ENCODE measurements around the gene LLGL2. TPM values are rescaled to one million over a fixed set of nuclear protein-coding genes. Genes with fewer than 3 reads are reported as not detected.

Gene LLGL2
- total RNA-seq, 1 donor from 2014 or later = 14.8 TPM

DNA sequence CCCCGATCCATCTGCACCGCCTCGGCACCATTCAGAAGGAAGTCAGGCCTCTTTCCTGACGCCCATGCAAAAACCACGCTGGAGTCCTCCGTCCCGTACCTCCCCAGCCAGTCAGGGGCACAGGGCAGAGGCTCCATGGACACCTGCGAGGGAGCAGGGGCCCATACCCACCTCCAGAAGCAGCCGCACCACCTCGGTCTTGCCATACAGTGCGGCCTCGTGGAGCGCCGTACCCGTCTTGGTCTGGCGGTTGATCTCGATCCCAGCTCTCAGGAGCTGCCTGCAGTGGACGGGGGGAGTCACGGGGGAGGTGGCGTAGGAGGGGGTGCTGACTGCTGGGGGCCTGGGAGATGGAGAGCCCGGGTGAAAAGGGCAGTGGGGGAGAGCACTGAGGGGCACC, 19.4 kb upstream of the LLGL2 start:
- no peak for TF ChIP-seq EZH2 (IDR thresholded peaks at IDR 0.05; ENCODE audit: insufficient read depth, low read length)
- TF ChIP-seq, protein P1, sequence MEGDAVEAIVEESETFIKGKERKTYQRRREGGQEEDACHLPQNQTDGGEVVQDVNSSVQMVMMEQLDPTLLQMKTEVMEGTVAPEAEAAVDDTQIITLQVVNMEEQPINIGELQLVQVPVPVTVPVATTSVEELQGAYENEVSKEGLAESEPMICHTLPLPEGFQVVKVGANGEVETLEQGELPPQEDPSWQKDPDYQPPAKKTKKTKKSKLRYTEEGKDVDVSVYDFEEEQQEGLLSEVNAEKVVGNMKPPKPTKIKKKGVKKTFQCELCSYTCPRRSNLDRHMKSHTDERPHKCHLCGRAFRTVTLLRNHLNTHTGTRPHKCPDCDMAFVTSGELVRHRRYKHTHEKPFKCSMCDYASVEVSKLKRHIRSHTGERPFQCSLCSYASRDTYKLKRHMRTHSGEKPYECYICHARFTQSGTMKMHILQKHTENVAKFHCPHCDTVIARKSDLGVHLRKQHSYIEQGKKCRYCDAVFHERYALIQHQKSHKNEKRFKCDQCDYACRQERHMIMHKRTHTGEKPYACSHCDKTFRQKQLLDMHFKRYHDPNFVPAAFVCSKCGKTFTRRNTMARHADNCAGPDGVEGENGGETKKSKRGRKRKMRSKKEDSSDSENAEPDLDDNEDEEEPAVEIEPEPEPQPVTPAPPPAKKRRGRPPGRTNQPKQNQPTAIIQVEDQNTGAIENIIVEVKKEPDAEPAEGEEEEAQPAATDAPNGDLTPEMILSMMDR (IDR thresholded peaks at IDR 0.05; ENCODE audit: insufficient read depth, low read depth, low read length) = no peak
- Histone ChIP-seq H3K4me1 (ENCODE audit: insufficient read depth, low read length) (peaks cover 5% of the 10 kb centered on the region), H2AFZ (ENCODE audit: low read depth, low read length) (no peak overlapping the region), H4K20me1 (ENCODE audit: insufficient read depth, low read length) (peaks cover 34% of the 10 kb centered on the region), H3K9ac (ENCODE audit: low read length) (no peak overlapping the region), H3K27me3 (ENCODE audit: insufficient read depth, low read length) (no peaks in the 10 kb centered on the region), H3K9me3 (ENCODE audit: insufficient read depth, low read depth, low read length) (no peaks in the 10 kb centered on the region), H3K4me2 (ENCODE audit: low read length) (no peak overlapping the region), H3K79me2 (ENCODE audit: insufficient read depth, low read length) (peaks cover 20% of the 10 kb centered on the region), H3K4me3 (ENCODE audit: insufficient read depth, low read depth, low read length) (no peak overlapping the region), H3K27ac (ENCODE audit: low read depth, low read length) (no peak overlapping the region), H3K36me3 (ENCODE audit: insufficient read depth, low read length) (no peaks in the 10 kb centered on the region)
- H3K36me3 Mint-ChIP-seq (ENCODE audit: low read depth, unreplicated experiment) = peaks cover 9% of the 10 kb centered on the region
- FAIRE-seq (no peak), DNase-seq (ENCODE audit: low read depth) (no peak)
- H3K4me3 Mint-ChIP-seq (ENCODE audit: unreplicated experiment) = no peak overlapping the region
- H3K9me3 Mint-ChIP-seq (ENCODE audit: unreplicated experiment) = no peaks in the 10 kb centered on the region
- no peaks in the 10 kb centered on the region for H3K27me3 Mint-ChIP-seq (ENCODE audit: low read depth, unreplicated experiment)
- peaks cover 2% of the 10 kb centered on the region for H3K4me1 Mint-ChIP-seq (ENCODE audit: low read depth, unreplicated experiment)
- no peak overlapping the region for H3K27ac Mint-ChIP-seq (ENCODE audit: unreplicated experiment)

DNA sequence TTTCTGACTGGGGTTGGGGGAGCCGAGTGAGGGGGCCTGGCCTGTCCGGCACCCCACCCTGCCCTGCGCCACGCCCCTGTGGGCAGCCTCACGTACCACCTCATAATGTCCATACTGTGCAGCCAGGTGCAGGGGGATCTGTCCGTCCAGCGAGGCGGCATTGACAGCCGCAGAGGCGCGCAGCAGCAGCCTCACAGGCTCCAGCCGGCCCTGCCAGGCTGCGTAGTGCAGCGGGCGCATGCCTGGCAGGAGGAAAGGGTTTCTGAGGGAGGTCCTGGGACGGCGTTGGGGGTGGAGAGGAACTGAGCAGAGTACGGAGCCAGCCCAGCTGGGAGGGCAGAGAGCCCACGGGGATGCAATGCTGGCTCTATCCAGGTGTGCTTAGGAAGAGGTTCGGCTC, 18.6 kb upstream of the LLGL2 start:
- TF ChIP-seq EZH2 (IDR thresholded peaks at IDR 0.05; ENCODE audit: insufficient read depth, low read length) = no peak
- TF ChIP-seq, protein P1 (IDR thresholded peaks at IDR 0.05; ENCODE audit: insufficient read depth, low read depth, low read length) = no peak
- no peaks in the 10 kb centered on the region for H3K27me3 Mint-ChIP-seq (ENCODE audit: low read depth, unreplicated experiment)
- Histone ChIP-seq H3K4me3 (ENCODE audit: insufficient read depth, low read depth, low read length) (no peak overlapping the region), H3K36me3 (ENCODE audit: insufficient read depth, low read length) (no peaks in the 10 kb centered on the region), H2AFZ (ENCODE audit: low read depth, low read length) (no peak overlapping the region), H3K4me1 (ENCODE audit: insufficient read depth, low read length) (peaks cover 5% of the 10 kb centered on the region), H4K20me1 (ENCODE audit: insufficient read depth, low read length) (peaks cover 41% of the 10 kb centered on the region), H3K79me2 (ENCODE audit: insufficient read depth, low read length) (peaks cover 27% of the 10 kb centered on the region), H3K27ac (ENCODE audit: low read depth, low read length) (no peak overlapping the region), H3K27me3 (ENCODE audit: insufficient read depth, low read length) (no peaks in the 10 kb centered on the region), H3K9ac (ENCODE audit: low read length) (no peak overlapping the region), H3K4me2 (ENCODE audit: low read length) (no peak overlapping the region), H3K9me3 (ENCODE audit: insufficient read depth, low read depth, low read length) (no peaks in the 10 kb centered on the region)
- FAIRE-seq = no peak
- no peak overlapping the region for H3K27ac Mint-ChIP-seq (ENCODE audit: unreplicated experiment)
- DNase-seq (ENCODE audit: low read depth) = no peak
- H3K4me3 Mint-ChIP-seq (ENCODE audit: unreplicated experiment) = no peak overlapping the region
- H3K36me3 Mint-ChIP-seq (ENCODE audit: low read depth, unreplicated experiment) = peaks cover 9% of the 10 kb centered on the region
- no peaks in the 10 kb centered on the region for H3K9me3 Mint-ChIP-seq (ENCODE audit: unreplicated experiment)
- peaks cover 2% of the 10 kb centered on the region for H3K4me1 Mint-ChIP-seq (ENCODE audit: low read depth, unreplicated experiment)

DNA sequence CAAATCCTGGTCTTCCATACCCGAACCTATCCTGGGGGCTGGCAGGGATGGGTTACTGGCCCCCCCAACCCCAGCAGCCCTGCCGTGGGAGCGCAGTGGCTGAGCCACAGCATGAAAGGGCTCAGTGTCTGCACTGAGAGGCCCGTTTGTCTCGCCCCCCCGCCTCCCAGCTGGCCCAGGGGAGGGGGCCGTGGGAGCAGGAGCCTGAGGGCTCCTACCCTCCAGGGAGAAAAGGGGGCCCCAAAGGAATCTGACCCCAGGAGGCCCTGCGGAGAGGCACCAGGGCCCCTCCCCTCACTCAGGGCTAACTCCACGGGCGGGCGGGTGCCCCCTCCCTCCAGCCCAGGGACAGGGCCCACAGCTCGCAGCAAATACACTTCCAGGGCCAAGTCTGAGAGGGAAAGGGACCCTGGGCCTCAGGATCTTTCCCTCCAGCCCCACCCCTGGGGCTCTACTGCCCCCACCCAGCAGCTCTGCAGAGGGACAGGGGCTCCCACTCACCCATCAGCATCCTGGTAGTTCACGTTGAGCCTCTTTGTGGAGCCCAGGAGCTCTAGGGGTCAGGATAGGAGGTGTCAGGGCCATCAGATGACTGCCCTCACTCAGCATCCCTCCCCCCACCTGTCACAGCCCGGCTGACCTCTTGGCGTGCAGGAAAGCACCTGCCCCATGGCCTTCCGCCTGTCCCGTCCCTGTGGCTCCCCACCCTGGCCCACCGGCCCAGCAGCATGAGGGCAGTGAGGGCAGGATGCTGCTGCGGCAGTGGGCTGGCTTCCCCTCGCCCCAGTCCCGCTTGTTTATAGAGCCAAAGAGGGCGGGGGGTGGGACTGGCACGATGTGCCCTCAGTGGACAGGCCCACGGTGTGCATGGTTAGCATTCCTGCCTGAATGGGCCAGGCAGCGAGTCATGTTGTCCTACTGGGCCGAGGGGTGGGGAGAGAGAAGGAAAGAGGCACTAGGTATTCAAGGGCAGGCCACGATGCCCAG, 17.5 kb upstream of the LLGL2 start:
- Mint-ChIP-seq H3K36me3 (ENCODE audit: low read depth, unreplicated experiment) (peaks cover 11% of the 10 kb centered on the region), H3K4me1 (ENCODE audit: low read depth, unreplicated experiment) (peaks cover 2% of the 10 kb centered on the region), H3K9me3 (ENCODE audit: unreplicated experiment) (no peaks in the 10 kb centered on the region), H3K27me3 (ENCODE audit: low read depth, unreplicated experiment) (no peaks in the 10 kb centered on the region), H3K4me3 (ENCODE audit: unreplicated experiment) (no peak overlapping the region), H3K27ac (ENCODE audit: unreplicated experiment) (peak overlapping the region; percentile 34)
- TF ChIP-seq, protein P1 (IDR thresholded peaks at IDR 0.05; ENCODE audit: insufficient read depth, low read depth, low read length) = no peak
- TF ChIP-seq EZH2 (IDR thresholded peaks at IDR 0.05; ENCODE audit: insufficient read depth, low read length) = no peak
- no peaks in the 10 kb centered on the region for H3K36me3 ChIP-seq (ENCODE audit: insufficient read depth, low read length)
- H3K4me3 ChIP-seq (ENCODE audit: insufficient read depth, low read depth, low read length) = no peak overlapping the region
- FAIRE-seq = no peak
- no peak overlapping the region for H3K27ac ChIP-seq (ENCODE audit: low read depth, low read length)
- H2AFZ ChIP-seq (ENCODE audit: low read depth, low read length) = no peak overlapping the region
- no peak overlapping the region for H3K4me2 ChIP-seq (ENCODE audit: low read length)
- peaks cover 5% of the 10 kb centered on the region for H3K4me1 ChIP-seq (ENCODE audit: insufficient read depth, low read length)
- H4K20me1 ChIP-seq (ENCODE audit: insufficient read depth, low read length) = peaks cover 53% of the 10 kb centered on the region
- no peak overlapping the region for H3K9ac ChIP-seq (ENCODE audit: low read length)
- H3K79me2 ChIP-seq (ENCODE audit: insufficient read depth, low read length) = peaks cover 33% of the 10 kb centered on the region
- DNase-seq (ENCODE audit: low read depth) = no peak
- no peaks in the 10 kb centered on the region for H3K9me3 ChIP-seq (ENCODE audit: insufficient read depth, low read depth, low read length)
- no peaks in the 10 kb centered on the region for H3K27me3 ChIP-seq (ENCODE audit: insufficient read depth, low read length)

All from astrocyte (in vitro differentiated cells and primary cell).